Stomach (tissue), 19 donors: ENCODE results near the gene COL24A1. TPM values are rescaled to one million over a fixed set of nuclear protein-coding genes. Genes with fewer than 3 reads are reported as not detected.

Experiments
- DNase-seq, 2 donors: peaks; one replicate each; pipeline versions ENCODE4 v3.0.0 to v3.0.0-alpha.2; 2013 to 2019
- H3K27ac ChIP-seq, 5 donors: fragments of 200-600 bp in 4 of 5; sonication (generic) in 4 of 5; one replicate each; pipeline ENCODE4 v1.5.1; 2013 to 2019; ENCODE audit warnings: mild to moderate bottlenecking in 1 of 5, moderate library complexity in 1 of 5
- H3K27me3 ChIP-seq, 3 donors: fragments of 200-600 bp; sonication (generic); one replicate each; pipeline ENCODE4 v1.5.1; 2017 to 2019; ENCODE audit warnings: mixed run types in 1 of 3
- H3K36me3 ChIP-seq, 4 donors: fragments of 200-600 bp; sonication (generic); 1 replicate in 3 of 4; 2 replicates in 1 of 4; pipeline ENCODE4 v1.5.1; 2016 to 2019
- H3K4me1 ChIP-seq, 4 donors: fragments of 200-600 bp; sonication (generic); one replicate each; pipeline ENCODE4 v1.5.1; 2016 to 2019
- H3K4me3 ChIP-seq, 4 donors: fragments of 200-600 bp; sonication (generic) in 3 of 4; one replicate each; pipeline ENCODE4 v1.5.1; 2016 to 2019; ENCODE audit warnings: mild to moderate bottlenecking in 1 of 4
- H3K9me3 ChIP-seq, 4 donors: fragments of 200-600 bp; sonication (generic); one replicate each; pipeline ENCODE4 v1.5.1; 2016 to 2019
- CTCF ChIP-seq, 7 experiments: fragments of 450-650 bp in 4 of 7; fragments of 200-600 bp in 3 of 7; sonication (generic) in 3 of 7; IDR thresholded peaks; one replicate each; pipeline ENCODE4 v1.5.1; 2016 to 2019; ENCODE audit warnings: antibody characterized with exemption in 7 of 7, control low read depth in 2 of 7, mild to moderate bottlenecking in 1 of 7
- EP300 ChIP-seq: sonication (generic); formaldehyde crosslinking; IDR thresholded peaks from one replicate; pipeline ENCODE4 v1.6.1; 2017; ENCODE audit warnings: antibody characterized with exemption
- POLR2A ChIP-seq, 4 donors: fragments of 450-650 bp; IDR thresholded peaks; one replicate each; pipeline ENCODE4 v1.6.1; 2016; ENCODE audit warnings: antibody characterized with exemption in 4 of 4, control low read depth in 2 of 4, mild to moderate bottlenecking in 1 of 4, moderate library complexity in 1 of 4
- POLR2AphosphoS5 ChIP-seq, 3 donors: sonication (generic); formaldehyde crosslinking; IDR thresholded peaks; one replicate each; pipeline ENCODE4 v1.6.1; 2016; ENCODE audit warnings: antibody characterized with exemption in 3 of 3
- WGBS, 5 donors: extraction: QIAGEN DNeasy Blood & Tissue Kit in 3 of 5; methylation state at CpG; one replicate each; pipeline versions ENCODE4 v1.1.5 to v1.1.7; 2013 to 2018; 5-methylcytosine and 5-hydroxymethylcytosine counted together
- intact Hi-C: fragments of 100-400 bp; cut with DNase I; formaldehyde crosslinking; loops from one replicate; pipeline ENCODE4 v1.15.1; 2023; ENCODE audit warnings: low total_unique reads
- long read RNA-seq, 10 donors: transcript quantifications; one replicate each; lab custom pipeline, GENCODE V29; 2026
- polyA plus RNA-seq, 3 donors: library from polyadenylated mRNA; stranded (reverse); fragments of 200-250 nt; gene quantifications; one replicate each; pipeline ENCODE4 v1.2.3, GENCODE V29; 2013
- total RNA-seq, 5 donors: library from RNA; depleted of rRNA; stranded (reverse); fragments of >200 nt; gene quantifications; one replicate each; pipeline versions ENCODE4 v1.1.0 to v1.2.3, GENCODE V29; 2014 to 2016
- donor health status: healthy with polysubstance abuse.
- donor health status: Bipolar disorder and iron deficiency.
- donor health status: healthy.

Gene COL24A1
- total RNA-seq (1 to 10 TPM in 2 of 5 donors, under 1 TPM in 2, not detected in 1; under 0.01 to 2.4 (median 1.3) TPM), polyA plus RNA-seq (under 1 TPM in 2 of 3 donors, not detected in 1; 0.06 to 0.10 TPM)
- long read RNA-seq, donor 1 = 0 reads
- long read RNA-seq, donor 2 = 0 reads
- long read RNA-seq, donor 3 = 0 reads
- long read RNA-seq, donor 4 = 0 reads
- long read RNA-seq, donor 5 = 0 reads
- long read RNA-seq, donor 6 = 0 reads
- long read RNA-seq, donor 7 = 0 reads
- long read RNA-seq, donor 8 = 0 reads
- long read RNA-seq, donor 9, partial matches to known transcripts = 0 of 1 reads
- long read RNA-seq, donor 9, other reads (novel, unspliced or antisense) = 0 of 1 reads
- long read RNA-seq, donor 10 = 0 reads

- Histone ChIP-seq H3K27ac (peak within 1 kb of the TSS in 4 of 5 donors; percentile 46 to 79 (median 48)), H3K4me1 (peaks cover 17 to 32% (median 22%) of the 10 kb centered on the region in 4 donors), H3K36me3 (no peaks in the 10 kb centered on the region), H3K4me3 (peak within 1 kb of the TSS; percentile 40 to 48 (median 44)), H3K27me3 (peaks cover 0 to 34% (median 31%) of the 10 kb centered on the region in 3 donors), H3K9me3 (no peaks in the 10 kb centered on the region)
- WGBS, 5 donors = 8 to 14% (median 11%) methylated on average over 39 to 52 of the region's 52 CpGs
- intact Hi-C loops = no loop called here
- TF ChIP-seq EP300 (no peak), POLR2A (IDR thresholded peaks at IDR 0.05) (no peak), POLR2AphosphoS5 (IDR thresholded peaks at IDR 0.05) (no peak), CTCF (IDR thresholded peaks at IDR 0.05) (no peak)
- peak in 1 of 2 donors; percentile 83 for DNase-seq
These were observed at the start of gene COL24A1 for GRCh38 chr1:86156566-86157455. COL24A1 (minus strand) TSS chr1:86156772; CDS start chr1:86156396, 376 bp downstream.

GRCh38 chr1:86205741-86206140, 49.2 kb upstream of the COL24A1 start:
- Histone ChIP-seq H3K36me3 (no peaks in the 10 kb centered on the region), H3K4me3 (no peak overlapping the region), H3K9me3 (no peaks in the 10 kb centered on the region), H3K27me3 (no peaks in the 10 kb centered on the region), H3K4me1 (no peaks in the 10 kb centered on the region), H3K27ac (no peak overlapping the region)
- DNase-seq = no peak
- TF ChIP-seq POLR2A (IDR thresholded peaks at IDR 0.05) = no peak
- TF ChIP-seq CTCF (IDR thresholded peaks at IDR 0.05) = no peak
- TF ChIP-seq POLR2AphosphoS5 (IDR thresholded peaks at IDR 0.05) = no peak
- TF ChIP-seq EP300 = no peak
- intact Hi-C loops = no loop called here
- WGBS, 5 donors = 65 to 75% (median 68%) methylated on average over 3 of the region's 3 CpGs

DNA sequence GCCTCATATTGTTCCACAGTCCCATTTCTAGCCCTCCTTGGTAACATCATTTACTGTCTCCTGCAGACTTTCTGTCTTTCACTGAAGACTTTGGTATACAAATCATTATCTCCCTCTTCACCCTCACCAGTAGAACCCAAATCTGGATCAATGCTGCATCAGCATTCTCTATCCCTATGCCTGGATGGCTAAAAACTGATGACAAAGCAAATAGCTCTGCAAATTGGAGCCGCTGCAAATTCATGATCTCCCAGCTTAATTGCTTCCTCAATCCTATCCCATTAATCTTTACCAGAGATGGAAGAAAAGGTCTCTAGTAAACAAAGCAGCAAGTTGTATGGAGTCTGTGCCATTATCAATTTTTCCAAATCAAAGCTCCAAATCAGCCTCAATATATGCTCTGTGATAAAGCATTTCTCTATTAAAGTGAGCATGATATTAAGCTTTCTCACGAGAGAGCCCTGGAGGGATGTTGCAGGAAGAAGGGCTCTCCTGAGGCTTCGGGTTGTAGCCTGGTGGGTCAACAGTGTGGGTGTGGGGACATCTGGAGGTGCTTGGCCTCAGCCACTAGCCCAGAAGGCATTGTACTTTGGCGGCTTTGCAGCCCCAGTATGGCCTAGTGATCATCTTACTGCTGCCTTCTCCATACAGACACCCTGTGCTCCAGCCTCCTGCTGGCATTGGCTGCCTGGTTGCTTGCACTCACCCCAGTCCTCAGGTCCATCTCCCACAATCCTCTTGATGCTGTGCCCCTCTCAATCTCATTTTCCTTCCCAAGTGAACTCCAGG, 46.2 kb upstream of the COL24A1 start:
- intact Hi-C loops = no loop called here
- H3K9me3 ChIP-seq = no peaks in the 10 kb centered on the region
- H3K27me3 ChIP-seq = no peaks in the 10 kb centered on the region
- H3K36me3 ChIP-seq = no peaks in the 10 kb centered on the region
- no peak overlapping the region for H3K27ac ChIP-seq
- TF ChIP-seq POLR2AphosphoS5 (IDR thresholded peaks at IDR 0.05) = no peak
- no peaks in the 10 kb centered on the region for H3K4me1 ChIP-seq
- 61 to 83% (median 77%) methylated on average over 4 of the region's 4 CpGs for WGBS, 5 donors
- no peak overlapping the region for H3K4me3 ChIP-seq
- DNase-seq = no peak

GRCh38 chr1:86201311-86201710, 44.7 kb upstream of the COL24A1 start:
- H3K27ac ChIP-seq = no peak overlapping the region
- whole genome bisulfite sequencing, 5 donors = 52 to 68% (median 57%) methylated on average over 2 of the region's 2 CpGs
- H3K36me3 ChIP-seq = no peaks in the 10 kb centered on the region
- no peaks in the 10 kb centered on the region for H3K4me1 ChIP-seq
- H3K27me3 ChIP-seq = no peaks in the 10 kb centered on the region
- H3K9me3 ChIP-seq = no peaks in the 10 kb centered on the region
- no peak overlapping the region for H3K4me3 ChIP-seq
- no peak for DNase-seq
- TF ChIP-seq POLR2AphosphoS5 (IDR thresholded peaks at IDR 0.05) = no peak
- TF ChIP-seq POLR2A (IDR thresholded peaks at IDR 0.05) = no peak
- no peak for TF ChIP-seq EP300
- TF ChIP-seq CTCF (IDR thresholded peaks at IDR 0.05) = no peak
- intact Hi-C loops = no loop called here
